Mammary epithelial cell (primary cell): ENCODE data around the gene TEC.

ENCODE experiments used
- CTCF ChIP-seq, 2 donors: IDR thresholded peaks in 1 of 2; conservative IDR thresholded peaks in 1 of 2; 2 replicates each; pipeline ENCODE4 v1.5.1; 2011 to 2012; ENCODE audit warnings: inconsistent platforms in 2 of 2, low read length in 2 of 2, mild to moderate bottlenecking in 2 of 2, control low read depth in 1 of 2, low read depth in 1 of 2; ENCODE audit not compliant: insufficient read depth in 1 of 2; ENCODE audit errors: extremely low read depth in 1 of 2
- EZH2 ChIP-seq: IDR thresholded peaks from 2 replicates; pipeline ENCODE4 v1.6.1; 2012; ENCODE audit warnings: low read length, inconsistent platforms, borderline replicate concordance

GRCh38 chr4:48108309-48109073, 161.1 kb downstream of the TEC start:
- no peak for TF ChIP-seq EZH2
- no peak for TF ChIP-seq CTCF (conservative IDR thresholded peaks at IDR 0.05 in 1 of 2, IDR thresholded peaks at IDR 0.05 in 1 of 2; ENCODE audit: extremely low read depth in 1 of 2, insufficient read depth in 1 of 2, low read depth in 1 of 2, low read length in 2 of 2)
